Upper lobe of left lung (tissue), 6 donors: ENCODE data around the gene MAN1B1. TPM values are rescaled to one million over a fixed set of nuclear protein-coding genes. Genes with fewer than 3 reads are reported as not detected.

Experiments used
- ATAC-seq, 2 donors: fragments of 200-7000 bp; cut with Tn5 transposase; one replicate each; pipeline ENCODE4 v1.9.1; 2022; ENCODE audit warnings: mild to moderate bottlenecking in 2 of 2, moderate library complexity in 2 of 2; ENCODE audit not compliant: low FRiP score in 2 of 2
- DNase-seq, 2 donors: peaks; one replicate each; pipeline ENCODE4 v3.0.0-alpha.2; 2019 to 2020
- H3K27ac ChIP-seq, 4 donors: fragments of 200-600 bp; sonication (generic); one replicate each; pipeline ENCODE4 v1.5.1; 2016 to 2019
- H3K27me3 ChIP-seq, 4 donors: fragments of 200-600 bp; sonication (generic); one replicate each; pipeline ENCODE4 v1.5.1; 2017 to 2019
- H3K36me3 ChIP-seq, 4 donors: fragments of 200-600 bp; sonication (generic); one replicate each; pipeline ENCODE4 v1.5.1; 2016 to 2019
- H3K4me1 ChIP-seq, 4 donors: fragments of 200-600 bp; sonication (generic); one replicate each; pipeline ENCODE4 v1.5.1; 2018 to 2019
- H3K4me3 ChIP-seq, 4 donors: fragments of 200-600 bp; sonication (generic); one replicate each; pipeline ENCODE4 v1.5.1; 2017 to 2019; ENCODE audit warnings: mild to moderate bottlenecking in 2 of 4, moderate library complexity in 1 of 4
- H3K9me3 ChIP-seq, 4 donors: fragments of 200-600 bp; sonication (generic); one replicate each; pipeline ENCODE4 v1.5.1; 2018 to 2019
- EP300 ChIP-seq, 4 donors: sonication (generic); formaldehyde crosslinking; IDR thresholded peaks; one replicate each; pipeline ENCODE4 v1.5.1; 2017; ENCODE audit warnings: antibody characterized with exemption in 4 of 4, control low read depth in 2 of 4
- POLR2A ChIP-seq, 4 donors: fragments of 450-650 bp; IDR thresholded peaks; one replicate each; pipeline ENCODE4 v1.5.1; 2016 to 2017; ENCODE audit warnings: antibody characterized with exemption in 4 of 4, mild to moderate bottlenecking in 2 of 4
- POLR2AphosphoS5 ChIP-seq, 2 donors: sonication (generic); formaldehyde crosslinking; IDR thresholded peaks; one replicate each; pipeline ENCODE4 v1.5.1; 2017; ENCODE audit warnings: antibody characterized with exemption in 2 of 2
- WGBS, 2 donors: methylation state at CpG; one replicate each; pipeline ENCODE4 v1.1.5; 2017 to 2018; 5-methylcytosine and 5-hydroxymethylcytosine counted together
- total RNA-seq, 6 donors: library from RNA; depleted of rRNA in 4 of 6; stranded (reverse); fragments of >200 nt in 4 of 6; gene quantifications; one replicate each; pipeline versions ENCODE4 v1.1.0 to v1.2.1, GENCODE V29; 2016 to 2021
- TF ChIP-seq, protein P1 (sequence below), 6 experiments: fragments of 450-650 bp in 4 of 6; fragments of 200-600 bp in 2 of 6; sonication (generic) in 2 of 6; IDR thresholded peaks; one replicate each; pipeline ENCODE4 v1.5.1; 2016 to 2019; ENCODE audit warnings: antibody characterized with exemption in 6 of 6
- donor health status: DM: no; HTN: no; CAD: no; lungs with moderate emphysema.
- donor health status: DM: no; HTN: yes; CAD: no; lungs with severe emphysema.

MAN1B1 gene
- total RNA-seq, 6 donors from 2014 or later, result 38.0 to 97.4 (median 54.1) TPM

DNA sequence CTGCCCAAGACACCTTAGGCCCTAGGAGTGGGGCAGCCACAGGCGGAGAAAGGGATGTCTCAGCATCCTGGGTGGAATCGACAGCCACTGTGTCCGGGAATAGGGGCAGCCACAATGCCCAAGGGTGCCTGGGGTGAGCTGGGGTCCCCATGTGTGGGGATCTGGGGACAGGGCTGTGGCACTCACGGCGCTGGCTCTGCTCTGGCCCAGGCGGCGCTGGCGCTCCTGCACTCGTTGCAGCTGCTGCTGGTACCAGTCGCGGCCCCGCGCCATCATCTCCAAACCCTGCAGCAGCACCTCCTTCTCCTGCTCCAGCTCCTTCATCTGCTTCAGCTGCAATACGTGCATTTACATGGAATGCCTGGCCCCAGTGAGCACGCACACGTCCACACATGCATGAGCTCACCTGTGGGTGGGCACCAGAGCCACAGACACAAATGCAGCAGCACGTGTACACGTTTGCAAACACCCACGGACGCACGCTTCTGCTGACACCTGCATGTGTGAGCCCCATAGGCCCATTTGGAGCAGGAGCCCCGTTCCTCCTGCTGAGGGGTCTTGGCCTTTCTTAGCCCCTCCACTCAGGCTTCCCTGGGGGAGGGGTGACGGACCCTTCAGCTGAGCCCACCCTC is 21.3 kb upstream of the MAN1B1 start:
- TF ChIP-seq POLR2A (IDR thresholded peaks at IDR 0.05) (no peak), POLR2AphosphoS5 (IDR thresholded peaks at IDR 0.05) (no peak), EP300 (IDR thresholded peaks at IDR 0.05) (no peak)
- TF ChIP-seq, protein P1, sequence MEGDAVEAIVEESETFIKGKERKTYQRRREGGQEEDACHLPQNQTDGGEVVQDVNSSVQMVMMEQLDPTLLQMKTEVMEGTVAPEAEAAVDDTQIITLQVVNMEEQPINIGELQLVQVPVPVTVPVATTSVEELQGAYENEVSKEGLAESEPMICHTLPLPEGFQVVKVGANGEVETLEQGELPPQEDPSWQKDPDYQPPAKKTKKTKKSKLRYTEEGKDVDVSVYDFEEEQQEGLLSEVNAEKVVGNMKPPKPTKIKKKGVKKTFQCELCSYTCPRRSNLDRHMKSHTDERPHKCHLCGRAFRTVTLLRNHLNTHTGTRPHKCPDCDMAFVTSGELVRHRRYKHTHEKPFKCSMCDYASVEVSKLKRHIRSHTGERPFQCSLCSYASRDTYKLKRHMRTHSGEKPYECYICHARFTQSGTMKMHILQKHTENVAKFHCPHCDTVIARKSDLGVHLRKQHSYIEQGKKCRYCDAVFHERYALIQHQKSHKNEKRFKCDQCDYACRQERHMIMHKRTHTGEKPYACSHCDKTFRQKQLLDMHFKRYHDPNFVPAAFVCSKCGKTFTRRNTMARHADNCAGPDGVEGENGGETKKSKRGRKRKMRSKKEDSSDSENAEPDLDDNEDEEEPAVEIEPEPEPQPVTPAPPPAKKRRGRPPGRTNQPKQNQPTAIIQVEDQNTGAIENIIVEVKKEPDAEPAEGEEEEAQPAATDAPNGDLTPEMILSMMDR (IDR thresholded peaks at IDR 0.05), result no peak
- H3K9me3 ChIP-seq, result no peaks in the 10 kb centered on the region
- DNase-seq, result peak in 1 of 2 donors; percentile 84
- peaks cover 0 to 10% (median 0%) of the 10 kb centered on the region in 4 donors for H3K27me3 ChIP-seq
- 93 to 97% methylated on average over 10 to 23 of the region's 23 CpGs for WGBS, 2 donors
- ATAC-seq, result no peak
- H3K36me3 ChIP-seq, result no peaks in the 10 kb centered on the region
- H3K4me1 ChIP-seq, result peaks cover 12 to 22% (median 16%) of the 10 kb centered on the region in 4 donors
- H3K4me3 ChIP-seq, result no peak overlapping the region
- H3K27ac ChIP-seq, result no peak overlapping the region

DNA sequence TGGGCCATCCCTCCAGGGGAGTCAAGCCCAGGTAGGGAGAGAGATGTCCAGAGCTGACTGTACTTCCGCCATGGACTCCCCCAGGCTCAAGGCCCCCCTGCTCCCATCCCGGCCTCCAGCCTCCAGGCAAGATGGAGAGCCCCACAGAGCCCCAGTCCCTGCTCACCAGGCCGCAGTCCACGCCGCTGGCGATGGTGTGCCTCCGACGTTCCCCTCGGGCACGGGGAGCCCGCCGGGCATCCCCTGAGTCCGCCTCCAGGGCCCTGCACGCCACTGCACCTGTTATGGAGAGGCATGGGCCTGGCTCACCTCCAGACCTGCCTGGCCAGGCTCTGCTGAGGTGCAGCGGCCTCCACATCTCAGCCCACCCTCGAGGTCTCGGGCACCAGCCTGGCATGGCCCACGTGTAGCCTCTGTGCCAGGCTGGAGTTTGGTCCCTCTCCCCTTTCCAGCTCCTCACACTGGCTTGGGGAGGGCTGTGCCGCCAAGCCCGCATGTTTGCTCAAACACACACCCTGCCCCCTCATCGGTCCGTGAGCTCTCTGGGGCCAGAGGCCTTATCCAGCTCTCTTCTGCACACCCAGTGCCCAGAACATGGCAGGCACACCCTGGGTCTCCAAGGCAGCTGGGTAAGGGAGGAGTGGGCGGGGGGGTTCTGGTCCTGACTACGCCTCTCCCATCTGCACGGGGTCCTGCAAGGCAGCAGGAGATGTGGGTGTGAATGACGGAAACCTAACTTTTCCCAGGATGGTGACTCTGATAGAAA is 20.5 kb upstream of the MAN1B1 start:
- ATAC-seq, result no peak
- 94% methylated on average over 5 to 26 of the region's 26 CpGs for WGBS, 2 donors

DNA sequence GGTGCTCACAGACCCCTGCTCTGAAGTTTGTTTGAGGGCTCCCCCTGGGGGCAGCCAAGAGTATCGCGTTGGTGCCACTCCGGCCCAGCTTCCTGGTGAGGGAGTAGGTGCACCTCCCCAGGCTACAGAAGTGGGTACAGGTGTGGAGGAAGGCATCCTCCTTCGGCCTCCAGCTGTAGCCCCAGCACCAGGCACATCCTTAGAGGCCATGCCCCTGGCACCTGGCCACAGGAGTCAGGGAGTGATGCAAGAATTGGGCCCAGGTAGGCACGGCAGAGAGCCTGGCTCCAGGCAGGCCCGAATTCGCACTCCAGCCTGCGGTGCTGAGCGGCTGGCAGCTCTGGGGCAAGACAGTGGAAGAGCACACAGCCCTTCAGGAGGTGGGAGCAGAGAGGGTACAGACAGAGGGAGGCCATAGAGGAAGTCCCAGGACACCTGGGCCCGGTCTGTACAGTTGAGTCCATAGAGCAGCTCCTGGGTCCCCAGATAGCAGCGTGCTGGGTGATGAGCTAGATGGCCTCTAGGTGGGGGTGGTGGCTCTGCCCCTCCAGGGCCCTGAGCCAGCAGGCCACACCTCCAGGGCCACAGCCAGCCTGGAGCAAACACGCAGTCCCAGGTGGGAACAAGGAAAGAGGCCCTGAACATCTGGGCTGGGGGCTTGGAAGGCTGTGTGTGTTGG is 18.8 kb upstream of the MAN1B1 start:
- Histone ChIP-seq H3K4me3 (no peak overlapping the region), H3K27me3 (peaks cover 0 to 10% (median 0%) of the 10 kb centered on the region in 4 donors), H3K36me3 (no peaks in the 10 kb centered on the region), H3K9me3 (no peaks in the 10 kb centered on the region), H3K27ac (no peak overlapping the region), H3K4me1 (peaks cover 19 to 34% (median 24%) of the 10 kb centered on the region in 4 donors)
- DNase-seq, result peak; percentile 71 to 83
- peak; percentile 61 to 69 for ATAC-seq
- WGBS, 2 donors, result 58 to 59% methylated on average over 10 to 11 of the region's 12 CpGs
- no peak for TF ChIP-seq POLR2A (IDR thresholded peaks at IDR 0.05)
- TF ChIP-seq, protein P1 (IDR thresholded peaks at IDR 0.05), result peak; percentile 80 to 88 (median 86)

More for the DNA sequence above, 20.5 kb upstream of the MAN1B1 start:
- Histone ChIP-seq H3K9me3 (no peaks in the 10 kb centered on the region), H3K4me3 (no peak overlapping the region), H3K36me3 (no peaks in the 10 kb centered on the region), H3K27me3 (peaks cover 0 to 10% (median 0%) of the 10 kb centered on the region in 4 donors), H3K4me1 (peaks cover 19 to 30% (median 23%) of the 10 kb centered on the region in 4 donors), H3K27ac (no peak overlapping the region)
- DNase-seq, result peak in 1 of 2 donors; percentile 80
- TF ChIP-seq, protein P1 (IDR thresholded peaks at IDR 0.05), result no peak
- no peak for TF ChIP-seq POLR2AphosphoS5 (IDR thresholded peaks at IDR 0.05)
- TF ChIP-seq EP300 (IDR thresholded peaks at IDR 0.05), result no peak
- no peak for TF ChIP-seq POLR2A (IDR thresholded peaks at IDR 0.05)

DNA sequence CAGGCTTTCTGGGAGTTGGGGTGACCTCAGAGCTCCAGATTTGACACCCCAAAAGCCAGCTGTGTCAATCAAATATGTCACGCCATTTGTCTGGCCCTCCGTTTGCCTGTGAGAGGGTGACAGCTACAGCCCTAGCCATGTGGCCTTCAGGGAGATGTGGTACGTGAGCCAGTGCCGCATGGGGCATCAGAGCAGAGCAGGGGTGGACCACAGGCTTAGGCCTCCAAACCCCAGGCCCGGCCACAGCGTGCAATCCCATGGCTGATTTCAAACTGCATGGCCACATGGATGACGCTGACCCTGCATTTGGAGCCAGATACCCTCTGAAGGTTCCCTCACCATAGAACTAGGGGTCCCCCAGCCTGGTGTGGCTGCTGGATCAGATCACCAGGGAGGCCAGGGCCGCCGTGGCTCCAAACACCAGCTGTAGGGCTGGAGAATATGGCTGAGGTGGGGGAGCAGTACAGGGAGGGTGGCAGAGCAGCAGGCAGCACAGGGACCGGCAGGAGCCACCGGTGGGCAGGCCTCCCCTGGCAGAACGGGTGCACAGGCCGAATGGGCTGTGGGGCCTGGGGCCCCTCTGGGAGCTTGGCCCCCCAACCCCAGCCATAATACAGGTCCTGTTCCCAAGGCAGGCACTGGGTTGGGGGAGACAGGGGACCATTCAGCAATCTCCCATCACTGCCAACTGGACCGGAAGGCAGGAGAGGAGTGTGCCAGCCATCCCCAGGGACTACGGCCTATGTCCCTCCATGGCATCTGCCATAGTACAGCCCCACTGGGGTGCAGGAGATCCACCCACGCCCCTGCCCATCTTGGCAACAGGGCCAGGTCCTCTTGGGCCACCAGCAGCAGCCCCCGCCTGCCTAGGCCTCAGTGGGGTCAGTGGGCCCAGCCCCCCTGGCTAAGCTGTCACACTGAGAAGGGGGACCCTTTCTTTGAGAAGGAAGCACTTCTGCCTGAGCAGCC is 18.0 kb upstream of the MAN1B1 start:
- WGBS, 2 donors, result 85 to 92% methylated on average over 5 to 17 of the region's 17 CpGs
- H3K27ac ChIP-seq, result no peak overlapping the region
- ATAC-seq (no peak), DNase-seq (peak in 1 of 2 donors; percentile 46)
- peak overlapping the region in 1 of 4 donors; percentile 56 for H3K4me3 ChIP-seq
- TF ChIP-seq EP300 (IDR thresholded peaks at IDR 0.05) (no peak), POLR2A (IDR thresholded peaks at IDR 0.05) (no peak), POLR2AphosphoS5 (IDR thresholded peaks at IDR 0.05) (no peak)
- TF ChIP-seq, protein P1 (IDR thresholded peaks at IDR 0.05), result no peak
- H3K4me1 ChIP-seq, result peaks cover 18 to 40% (median 24%) of the 10 kb centered on the region in 4 donors
- no peaks in the 10 kb centered on the region for H3K9me3 ChIP-seq
- no peaks in the 10 kb centered on the region for H3K36me3 ChIP-seq
- H3K27me3 ChIP-seq, result peaks cover 0 to 10% (median 0%) of the 10 kb centered on the region in 4 donors
